B cell (primary cell): ENCODE results near the gene TLR9. TPM values are rescaled to one million over a fixed set of nuclear protein-coding genes. Genes with fewer than 3 reads are reported as not detected.
A peak's percentile ranks its signal among the peaks of the same experiment; 100 is the strongest.

Experiments used
- ATAC-seq: fragments of 200-7000 bp; cut with Tn5 transposase; one replicate; pipeline ENCODE4 v1.10.0; 2021; ENCODE audit warnings: low read depth, mild to moderate bottlenecking, moderate number of reproducible peaks, moderate library complexity
- CTCF ChIA-PET: fragments of 350-600 bp; sonication (Branson Sonifier 250); formaldehyde crosslinking; loops from one replicate; lab custom pipeline; 2021; ENCODE audit warnings: antibody characterized with exemption, inconsistent platforms; lab: Charles Lee
- POLR2A ChIA-PET: fragments of 350-600 bp; sonication (Branson Sonifier 250); formaldehyde crosslinking; loops from one replicate; lab custom pipeline; 2021; ENCODE audit warnings: antibody characterized with exemption; lab: Charles Lee
- DNase-seq: peaks from one replicate; pipeline ENCODE4 v3.0.0; 2013
- H2AFZ ChIP-seq: 2 replicates; pipeline ENCODE4 v1.6.1; 2012; ENCODE audit warnings: mild to moderate bottlenecking, low read depth, low read length; ENCODE audit not compliant: insufficient read depth, poor library complexity, severe bottlenecking
- H3K27ac ChIP-seq, 2 donors: 1 replicate in 1 of 2; 2 replicates in 1 of 2; pipeline ENCODE4 v1.5.1; 2012 to 2013; ENCODE audit warnings: low read length in 2 of 2, mild to moderate bottlenecking in 2 of 2, moderate library complexity in 1 of 2
- H3K27me3 ChIP-seq, 4 experiments: fragments of 200-600 bp in 1 of 4; sonication (generic) in 1 of 4; replicated peaks in 1 of 4; 1 replicate in 2 of 4; 2 replicates in 2 of 4; pipeline versions ENCODE4 v1.6.1 to v1.7.0; 2013 to 2016; ENCODE audit warnings: low read length in 3 of 4, mild to moderate bottlenecking in 2 of 4, mixed read lengths in 1 of 4, moderate library complexity in 1 of 4; ENCODE audit not compliant: insufficient read depth in 4 of 4, control insufficient read depth in 3 of 4; ENCODE audit errors: control extremely low read depth in 1 of 4
- H3K36me3 ChIP-seq, 2 experiments: replicated peaks in 1 of 2; 1 replicate in 1 of 2; 2 replicates in 1 of 2; pipeline versions ENCODE4 v1.6.1 to v1.7.1; 2013; ENCODE audit warnings: low read length in 1 of 2; ENCODE audit not compliant: insufficient read depth in 2 of 2, control insufficient read depth in 1 of 2; ENCODE audit errors: control extremely low read depth in 1 of 2, extremely low read depth in 1 of 2
- H3K4me1 ChIP-seq, 2 donors: fragments of 200-600 bp in 1 of 2; sonication (generic) in 1 of 2; 1 replicate in 1 of 2; 2 replicates in 1 of 2; pipeline versions ENCODE4 v1.5.1 to v1.6.1; 2013 to 2017; ENCODE audit warnings: low read length in 2 of 2; ENCODE audit not compliant: control insufficient read depth in 2 of 2, insufficient read depth in 2 of 2
- H3K4me2 ChIP-seq: replicated peaks from 2 replicates; pipeline ENCODE3; 2012; ENCODE audit warnings: mild to moderate bottlenecking, low read depth, low read length; ENCODE audit not compliant: poor library complexity, severe bottlenecking
- H3K4me3 ChIP-seq, 5 experiments: fragments of 200-600 bp in 1 of 5; sonication (generic) in 1 of 5; 1 replicate in 3 of 5; 2 replicates in 2 of 5; pipeline versions ENCODE4 v1.5.1 to v1.7.0; 2011 to 2016; ENCODE audit warnings: low read length in 4 of 5, mild to moderate bottlenecking in 4 of 5, low read depth in 2 of 5, control low read depth in 1 of 5, moderate library complexity in 1 of 5; ENCODE audit not compliant: insufficient read depth in 1 of 5; ENCODE audit errors: control extremely low read depth in 1 of 5, extremely low read depth in 1 of 5
- H3K79me2 ChIP-seq: fragments of 200-600 bp; sonication (generic); one replicate; pipeline ENCODE4 v1.6.0; 2016; ENCODE audit warnings: low read length; ENCODE audit not compliant: control insufficient read depth, insufficient read depth
- H3K9ac ChIP-seq: fragments of 200-600 bp; sonication (generic); 2 replicates; pipeline ENCODE4 v1.6.1; 2017; ENCODE audit warnings: mild to moderate bottlenecking, low read length, moderate library complexity
- H3K9me3 ChIP-seq, 3 donors: one replicate each; pipeline versions ENCODE4 v1.6.1 to v1.7.1; 2013; ENCODE audit warnings: low read length in 2 of 3; ENCODE audit not compliant: control insufficient read depth in 2 of 3, insufficient read depth in 1 of 3; ENCODE audit errors: control extremely low read depth in 1 of 3
- H4K20me1 ChIP-seq: 2 replicates; pipeline ENCODE4 v1.6.0; 2012; ENCODE audit warnings: mild to moderate bottlenecking, low read length; ENCODE audit not compliant: insufficient read depth, control insufficient read depth, poor library complexity, severe bottlenecking
- H3K27ac Mint-ChIP-seq: one replicate; pipeline ENCODE4 v1.8.0; 2021; ENCODE audit warnings: mixed read lengths
- H3K27me3 Mint-ChIP-seq: one replicate; pipeline ENCODE4 v1.8.0; 2021; ENCODE audit warnings: mixed read lengths
- H3K4me1 Mint-ChIP-seq: one replicate; pipeline ENCODE4 v1.8.0; 2021; ENCODE audit warnings: mixed read lengths
- H3K4me3 Mint-ChIP-seq: one replicate; pipeline ENCODE4 v1.8.0; 2021; ENCODE audit warnings: mixed read lengths
- H3K9me3 Mint-ChIP-seq: one replicate; pipeline ENCODE4 v1.8.0; 2022; ENCODE audit warnings: mixed read lengths; ENCODE audit not compliant: insufficient read depth
- EZH2 ChIP-seq: IDR thresholded peaks from 2 replicates; pipeline ENCODE4 v1.6.1; 2012; ENCODE audit warnings: borderline replicate concordance, low read depth, mild to moderate bottlenecking, moderate library complexity, low read length; ENCODE audit not compliant: insufficient read depth, poor library complexity, severe bottlenecking
- WGBS: methylation state at CpG from one replicate; pipeline ENCODE4 v1.1.5; 2013; ENCODE audit warnings: missing lambda C conversion rate; ENCODE audit not compliant: insufficient coverage; 5-methylcytosine and 5-hydroxymethylcytosine counted together
- intact Hi-C: fragments of 100-400 bp; cut with micrococcal nuclease; formaldehyde crosslinking; loops from one replicate; pipeline ENCODE4 v1.10.0; 2022
- polyA plus RNA-seq: library from polyadenylated mRNA; depleted of rRNA; stranded (reverse); fragments of >200 nt; gene quantifications from 2 replicates; pipeline ENCODE4 v1.2.3, GENCODE V29; 2012
- total RNA-seq, 2 donors: library from RNA; stranded (reverse); fragments of 120-200 nt in 1 of 2; gene quantifications; 1 replicate in 1 of 2; 2 replicates in 1 of 2; pipeline versions ENCODE4 v1.2.3 to v1.2.4, GENCODE V29; 2013 to 2022
- TF ChIP-seq, protein P1 (sequence below): fragments of 200-600 bp; IDR thresholded peaks from one replicate; pipeline ENCODE4 v1.8.0; 2022; ENCODE audit warnings: antibody characterized with exemption, mild to moderate bottlenecking

The TLR9 gene
- total and polyA plus RNA-seq, 2 donors (not counting 1 experiment from before 2014, with no cell fraction given) = 3.7 to 21.0 TPM

DNA sequence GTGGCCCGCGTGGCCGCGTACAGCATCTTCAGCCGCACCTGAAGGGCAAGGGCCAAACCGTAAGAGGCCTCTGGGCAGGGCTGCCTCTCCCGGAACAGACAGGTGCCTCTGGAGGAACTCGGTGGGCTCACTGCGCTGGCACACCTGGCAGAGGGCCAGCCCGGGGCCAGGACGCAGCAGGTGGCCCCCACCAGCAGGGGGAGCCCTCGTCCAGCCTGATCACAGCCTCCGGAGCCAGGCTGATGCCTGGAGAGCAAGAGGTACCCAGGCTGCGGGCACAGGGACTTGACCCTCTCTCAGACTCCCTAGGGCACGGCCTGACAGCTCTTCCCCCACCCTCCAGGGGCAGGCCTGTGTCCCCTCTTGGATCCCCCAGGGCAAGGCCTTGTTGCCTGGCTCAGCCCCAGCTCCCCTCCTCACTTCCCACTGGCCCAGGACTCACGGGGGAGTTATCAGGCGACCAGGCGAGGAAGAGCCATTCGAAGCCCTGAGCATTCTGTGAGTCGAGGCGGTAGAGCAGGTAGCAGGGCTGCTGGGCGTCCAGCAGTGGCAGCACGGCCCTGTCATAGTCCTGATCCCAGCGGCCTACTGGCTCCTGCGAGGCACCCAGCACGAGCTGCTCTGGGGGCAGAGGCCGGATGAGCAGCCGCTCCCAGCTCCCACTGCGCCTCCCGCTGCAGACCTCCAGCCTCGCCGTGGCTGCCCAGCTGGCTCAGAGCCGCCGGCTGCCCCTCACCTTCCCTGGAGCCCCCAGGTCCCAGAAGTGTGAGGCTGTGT lies 6.2 kb upstream of the TLR9 start:
- DNase-seq (peak; percentile 89), ATAC-seq (peak; percentile 93)
- Histone ChIP-seq H3K4me3 (no peak overlapping the region), H4K20me1 (peaks cover 62% of the 10 kb centered on the region), H3K9me3 (no peaks in the 10 kb centered on the region), H3K9ac (no peak overlapping the region), H2AFZ (no peak overlapping the region), H3K4me2 (peak overlapping the region; percentile 52), H3K27me3 (no peaks in the 10 kb centered on the region), H3K79me2 (peaks cover 73% of the 10 kb centered on the region), H3K4me1 (peaks cover 20 to 44% of the 10 kb centered on the region in 2 donors), H3K36me3 (peaks cover 8 to 83% of the 10 kb centered on the region in 2 experiments), H3K27ac (no peak overlapping the region)
- peak overlapping the region; percentile 37 for H3K4me3 Mint-ChIP-seq
- peaks cover 49% of the 10 kb centered on the region for H3K4me1 Mint-ChIP-seq
- ChIA-PET POLR2A (interaction anchor here (0.6 to 2.7 kb wide), 5 partner anchors 11 to 257 kb away, joined by 3 to 13 read pairs (median 9); partner anchors contain the start of gene WDR82), CTCF (interaction anchor here (0.6 to 18.5 kb wide), 28 partner anchors 10 to 231 kb away, joined by 3 to 237 read pairs (median 6); partner anchors contain the start of genes GLYCTK, TLR9 and WDR82)
- H3K27me3 Mint-ChIP-seq = no peaks in the 10 kb centered on the region
- WGBS = 59% methylated on average over 30 of the region's 34 CpGs
- TF ChIP-seq EZH2 = no peak
- TF ChIP-seq, protein P1, sequence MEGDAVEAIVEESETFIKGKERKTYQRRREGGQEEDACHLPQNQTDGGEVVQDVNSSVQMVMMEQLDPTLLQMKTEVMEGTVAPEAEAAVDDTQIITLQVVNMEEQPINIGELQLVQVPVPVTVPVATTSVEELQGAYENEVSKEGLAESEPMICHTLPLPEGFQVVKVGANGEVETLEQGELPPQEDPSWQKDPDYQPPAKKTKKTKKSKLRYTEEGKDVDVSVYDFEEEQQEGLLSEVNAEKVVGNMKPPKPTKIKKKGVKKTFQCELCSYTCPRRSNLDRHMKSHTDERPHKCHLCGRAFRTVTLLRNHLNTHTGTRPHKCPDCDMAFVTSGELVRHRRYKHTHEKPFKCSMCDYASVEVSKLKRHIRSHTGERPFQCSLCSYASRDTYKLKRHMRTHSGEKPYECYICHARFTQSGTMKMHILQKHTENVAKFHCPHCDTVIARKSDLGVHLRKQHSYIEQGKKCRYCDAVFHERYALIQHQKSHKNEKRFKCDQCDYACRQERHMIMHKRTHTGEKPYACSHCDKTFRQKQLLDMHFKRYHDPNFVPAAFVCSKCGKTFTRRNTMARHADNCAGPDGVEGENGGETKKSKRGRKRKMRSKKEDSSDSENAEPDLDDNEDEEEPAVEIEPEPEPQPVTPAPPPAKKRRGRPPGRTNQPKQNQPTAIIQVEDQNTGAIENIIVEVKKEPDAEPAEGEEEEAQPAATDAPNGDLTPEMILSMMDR = peak; percentile 94
- H3K9me3 Mint-ChIP-seq = no peaks in the 10 kb centered on the region
- peak overlapping the region; percentile 85 for H3K27ac Mint-ChIP-seq
- intact Hi-C loops = loop anchor here (1.0 kb wide), 3 partner anchors 8 to 108 kb away; partner anchors contain the start of gene TWF2
